Measurements from ENCODE around the gene MAPK13. TPM values are rescaled to one million over a fixed set of nuclear protein-coding genes. Genes with fewer than 3 reads are reported as not detected.

MAPK13 gene
- polyA plus RNA-seq, 1 donor from 2014 or later, result 1.8 TPM

- Histone ChIP-seq H3K36me3 (ENCODE audit: insufficient read depth, low read length) (no peaks in the 10 kb centered on the region), H3K79me2 (replicated peaks; ENCODE audit: insufficient read depth, low read length) (no peaks in the 10 kb centered on the region), H2AFZ (ENCODE audit: low read depth, low read length) (no peak overlapping the region), H3K4me3 (ENCODE audit: low read length) (no peak overlapping the region), H3K9me3 (ENCODE audit: low read length) (no peaks in the 10 kb centered on the region), H3F3A (ENCODE audit: insufficient read depth, low read length, poor library complexity, severe bottlenecking) (no peaks in the 10 kb centered on the region), H3K27ac (ENCODE audit: low read length) (no peak overlapping the region), H4K20me1 (ENCODE audit: insufficient read depth) (no peaks in the 10 kb centered on the region), H3K9ac (ENCODE audit: low read length) (no peak overlapping the region), H3K4me2 (ENCODE audit: low read length) (no peak overlapping the region), H3K27me3 (ENCODE audit: insufficient read depth, low read depth, low read length) (no peaks in the 10 kb centered on the region), H3K9me2 (ENCODE audit: insufficient read depth, low read length) (no peaks in the 10 kb centered on the region)
- TF ChIP-seq EP300 (conservative IDR thresholded peaks at IDR 0.05; ENCODE audit: poor library complexity, severe bottlenecking) (no peak), POLR2AphosphoS5 (IDR thresholded peaks at IDR 0.05) (no peak), REST (IDR thresholded peaks at IDR 0.05; ENCODE audit: borderline replicate concordance) (no peak)
These were observed 9.8 kb upstream of the MAPK13 start for GRCh38 chr6:36120539-36120938.

- H3K9me3 ChIP-seq (ENCODE audit: low read length), result no peaks in the 10 kb centered on the region
- H3F3A ChIP-seq (ENCODE audit: insufficient read depth, low read length, poor library complexity, severe bottlenecking), result no peaks in the 10 kb centered on the region
- H4K20me1 ChIP-seq (ENCODE audit: insufficient read depth), result no peaks in the 10 kb centered on the region
- no peak overlapping the region for H3K4me3 ChIP-seq (ENCODE audit: low read length)
- H2AFZ ChIP-seq (ENCODE audit: low read depth, low read length), result no peak overlapping the region
- no peaks in the 10 kb centered on the region for H3K79me2 ChIP-seq (replicated peaks; ENCODE audit: insufficient read depth, low read length)
- no peak overlapping the region for H3K4me2 ChIP-seq (ENCODE audit: low read length)
- no peaks in the 10 kb centered on the region for H3K27me3 ChIP-seq (ENCODE audit: insufficient read depth, low read depth, low read length)
- H3K9ac ChIP-seq (ENCODE audit: low read length), result no peak overlapping the region
- TF ChIP-seq CTCF (IDR thresholded peaks at IDR 0.05; ENCODE audit: poor library complexity, severe bottlenecking) (no peak), TAF1 (IDR thresholded peaks at IDR 0.05; ENCODE audit: low read depth) (no peak), RAD21 (conservative IDR thresholded peaks at IDR 0.05) (no peak), EZH2 (IDR thresholded peaks at IDR 0.05; ENCODE audit: borderline replicate concordance, insufficient read depth, low read length, poor library complexity, severe bottlenecking) (no peak), REST (IDR thresholded peaks at IDR 0.05; ENCODE audit: borderline replicate concordance) (no peak)
- H3K27ac ChIP-seq (ENCODE audit: low read length), result no peak overlapping the region
- no peaks in the 10 kb centered on the region for H3K36me3 ChIP-seq (ENCODE audit: insufficient read depth, low read length)
- no peaks in the 10 kb centered on the region for H3K9me2 ChIP-seq (ENCODE audit: insufficient read depth, low read length)
These were observed 9.1 kb upstream of the MAPK13 start for GRCh38 chr6:36120979-36121786.
